T-helper 17 cell (primary cell): ENCODE measurements around the gene ABLIM2. TPM values are rescaled to one million over a fixed set of nuclear protein-coding genes. Genes with fewer than 3 reads are reported as not detected.

Experiments
- ATAC-seq: fragments of 150-1000 bp; cut with Tn5 transposase; 2 replicates; pipeline ENCODE4 v1.10.0; 2021; ENCODE audit warnings: mild to moderate bottlenecking, moderate library complexity
- DNase-seq, 3 donors: peaks; one replicate each; pipeline versions ENCODE4 v3.0.0 to v3.0.0-alpha.2; 2020 to 2021
- H3K9me3 ChIP-seq: one replicate; pipeline ENCODE4 v1.7.0; 2013; ENCODE audit warnings: low read length, mild to moderate bottlenecking; ENCODE audit not compliant: control insufficient read depth, poor library complexity, severe bottlenecking
- H3K27ac Mint-ChIP-seq: one replicate; pipeline ENCODE4 v1.8.0; 2022; ENCODE audit warnings: mild to moderate bottlenecking, moderate library complexity, mixed read lengths
- H3K27me3 Mint-ChIP-seq: one replicate; pipeline ENCODE4 v1.8.0; 2022; ENCODE audit warnings: mixed read lengths
- H3K36me3 Mint-ChIP-seq: one replicate; pipeline ENCODE4 v1.8.0; 2022; ENCODE audit warnings: low read depth, mixed read lengths
- H3K4me1 Mint-ChIP-seq: one replicate; pipeline ENCODE4 v1.8.0; 2022; ENCODE audit warnings: mild to moderate bottlenecking, mixed read lengths
- H3K4me3 Mint-ChIP-seq: one replicate; pipeline ENCODE4 v1.8.0; 2022; ENCODE audit warnings: mild to moderate bottlenecking, moderate library complexity, mixed read lengths
- total RNA-seq, 4 donors: library from RNA in 2 of 4; stranded (reverse) in 2 of 4; gene quantifications; one replicate each; pipeline ENCODE4 v1.2.3 and lab custom pipeline; 2022 to 2026

The ABLIM2 gene
- total RNA-seq, 2 donors from 2014 or later: 4.1 to 4.3 TPM

DNA sequence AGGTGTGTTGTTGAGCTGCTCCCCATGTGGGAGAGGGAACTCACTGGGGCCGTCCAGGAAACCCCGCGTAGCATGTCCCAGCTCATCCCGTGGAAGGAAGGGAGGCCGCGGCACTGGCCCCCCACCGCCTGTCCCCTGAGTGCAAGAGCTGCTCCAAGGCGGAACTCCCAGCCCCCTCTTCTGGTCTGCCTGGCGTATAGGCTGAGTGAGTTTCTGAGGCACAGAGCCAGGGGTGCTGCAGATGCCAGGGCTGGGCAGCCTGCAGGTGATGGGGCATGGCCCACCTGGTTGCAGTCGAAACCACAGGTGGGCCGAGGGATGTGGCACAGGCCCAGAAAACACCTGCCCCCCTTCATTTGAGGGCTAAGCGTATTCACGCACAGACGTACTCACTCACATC lies 49.6 kb downstream of the ABLIM2 start:
- no peaks in the 10 kb centered on the region for H3K9me3 ChIP-seq
- DNase-seq: no peak
- Mint-ChIP-seq H3K4me1 (peaks cover 5% of the 10 kb centered on the region), H3K36me3 (no peaks in the 10 kb centered on the region), H3K27me3 (peaks cover 9% of the 10 kb centered on the region), H3K4me3 (no peak overlapping the region), H3K27ac (no peak overlapping the region)
- no peak for ATAC-seq

DNA sequence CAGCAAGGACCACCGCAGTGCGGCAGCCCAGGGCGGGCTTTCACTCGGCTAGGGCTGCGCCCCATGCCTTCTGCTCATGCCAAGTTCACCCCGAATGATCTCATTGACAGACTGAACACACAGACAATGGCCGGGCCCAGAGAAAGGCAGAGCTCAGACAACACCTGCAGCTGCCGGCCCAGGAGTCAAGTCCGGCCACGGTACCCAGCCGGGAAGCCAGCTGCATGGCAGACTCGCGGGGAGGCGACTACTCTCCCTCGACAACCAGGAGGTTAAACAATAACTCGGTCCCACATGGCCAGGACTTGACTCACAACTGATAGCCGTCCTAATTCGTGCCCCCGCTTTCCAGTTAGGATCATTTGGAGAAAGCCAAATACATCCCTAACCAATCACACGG lies 50.4 kb downstream of the ABLIM2 start:
- DNase-seq (no peak), ATAC-seq (no peak)
- Mint-ChIP-seq H3K4me1 (peaks cover under 1% of the 10 kb centered on the region), H3K36me3 (no peaks in the 10 kb centered on the region), H3K27ac (no peak overlapping the region), H3K27me3 (peaks cover 9% of the 10 kb centered on the region), H3K4me3 (no peak overlapping the region)
- no peaks in the 10 kb centered on the region for H3K9me3 ChIP-seq

DNA sequence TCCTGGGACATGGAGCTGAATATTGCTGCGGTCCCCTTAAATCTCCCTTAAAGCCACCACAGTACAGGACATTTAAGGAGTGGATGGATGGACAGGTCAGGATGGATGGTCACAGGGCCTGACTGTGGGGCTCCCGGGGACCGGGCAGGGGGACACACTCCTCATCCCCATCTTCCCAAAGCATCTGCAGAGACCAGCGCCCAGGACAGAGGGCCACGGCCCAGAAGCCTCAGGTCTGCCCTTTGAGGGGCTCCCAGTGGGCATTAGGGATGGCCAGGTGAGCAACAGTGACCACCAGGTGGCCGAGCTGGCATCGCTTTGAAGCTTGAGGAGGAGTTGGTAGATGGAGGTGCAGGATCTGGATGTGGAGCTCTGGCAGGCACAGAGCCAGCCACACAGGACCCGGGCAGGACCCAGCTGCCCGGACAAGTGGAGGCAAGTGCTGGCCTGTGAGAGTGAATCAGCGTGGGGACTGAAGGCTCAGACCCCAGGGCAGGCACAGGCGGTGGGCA lies 51.4 kb downstream of the ABLIM2 start:
- DNase-seq (no peak), ATAC-seq (no peak)
- Mint-ChIP-seq H3K27me3 (peaks cover 9% of the 10 kb centered on the region), H3K4me3 (no peak overlapping the region), H3K27ac (no peak overlapping the region), H3K36me3 (peaks cover under 1% of the 10 kb centered on the region), H3K4me1 (no peaks in the 10 kb centered on the region)
- H3K9me3 ChIP-seq: no peaks in the 10 kb centered on the region

DNA sequence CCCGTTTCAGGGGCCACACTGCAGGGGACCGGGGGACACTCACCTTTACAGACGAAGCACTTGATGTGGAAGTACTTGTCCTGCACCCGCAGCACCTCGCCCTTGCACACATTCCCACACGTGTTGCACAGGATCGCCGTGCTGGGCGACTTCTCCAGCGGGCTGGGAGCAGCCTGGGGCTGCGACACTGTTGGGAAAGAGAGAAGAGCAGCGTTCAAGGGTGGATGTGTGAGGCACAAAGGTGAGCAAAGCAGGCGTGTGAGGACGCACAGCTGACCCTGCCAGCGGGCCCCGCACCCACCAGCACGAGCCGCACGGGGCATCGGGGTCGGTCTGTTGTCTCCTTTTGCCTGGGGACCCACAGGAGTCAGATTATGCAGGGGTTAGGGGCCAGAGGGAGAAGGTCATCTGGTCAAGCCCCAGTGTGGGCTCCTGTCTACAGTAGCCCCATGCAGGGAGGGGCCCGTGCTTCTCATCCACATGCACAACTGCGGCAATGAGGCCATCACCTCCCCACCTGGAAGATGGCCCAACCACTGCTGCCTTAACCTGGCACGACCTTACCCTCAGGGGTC lies 52.1 kb downstream of the ABLIM2 start:
- DNase-seq: no peak
- Mint-ChIP-seq H3K36me3 (peaks cover 2% of the 10 kb centered on the region), H3K27ac (no peak overlapping the region), H3K27me3 (peaks cover 9% of the 10 kb centered on the region), H3K4me1 (no peaks in the 10 kb centered on the region), H3K4me3 (no peak overlapping the region)
- no peaks in the 10 kb centered on the region for H3K9me3 ChIP-seq
- no peak for ATAC-seq

DNA sequence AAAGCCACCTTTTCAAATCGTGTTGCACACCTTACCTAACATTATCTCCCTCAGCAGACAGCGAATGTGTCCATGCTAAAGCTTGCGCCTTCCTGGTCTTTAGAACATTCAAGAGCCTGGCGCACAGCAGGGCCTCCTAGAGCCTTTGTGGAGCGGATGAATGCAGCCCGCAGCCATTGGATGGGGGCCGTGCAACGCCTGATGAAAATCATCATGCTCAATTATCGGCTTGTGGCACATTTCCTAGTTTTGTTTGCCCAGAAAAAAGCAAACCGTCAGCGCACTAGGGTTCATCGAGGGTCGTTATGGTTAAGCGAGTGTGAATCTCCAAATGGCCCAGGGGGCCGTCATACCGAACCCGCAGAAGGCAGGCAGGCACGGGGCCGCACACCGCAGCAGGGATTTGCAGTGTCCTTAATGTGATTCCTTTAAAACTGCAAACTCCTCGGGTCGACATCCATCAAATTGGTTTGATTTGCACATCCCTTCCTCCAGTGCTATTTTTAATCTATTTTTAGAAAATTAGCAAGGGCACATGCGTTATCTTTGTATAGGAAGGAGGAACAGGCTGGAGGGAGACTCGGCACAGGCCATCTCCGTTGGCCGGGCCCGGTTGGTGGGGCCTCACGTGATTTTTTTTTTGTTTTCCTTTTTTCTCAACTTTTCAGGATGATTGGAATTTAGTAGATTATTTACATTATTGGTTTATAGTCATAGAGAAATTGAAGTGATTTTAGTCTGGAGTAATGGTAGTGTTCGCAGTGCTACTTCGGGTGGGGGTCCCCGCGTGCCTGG lies 53.1 kb downstream of the ABLIM2 start:
- Mint-ChIP-seq H3K27ac (no peak overlapping the region), H3K4me3 (no peak overlapping the region), H3K27me3 (peaks cover 5% of the 10 kb centered on the region), H3K36me3 (peaks cover 2% of the 10 kb centered on the region), H3K4me1 (peaks cover 2% of the 10 kb centered on the region)
- DNase-seq (no peak), ATAC-seq (no peak)
- no peaks in the 10 kb centered on the region for H3K9me3 ChIP-seq

DNA sequence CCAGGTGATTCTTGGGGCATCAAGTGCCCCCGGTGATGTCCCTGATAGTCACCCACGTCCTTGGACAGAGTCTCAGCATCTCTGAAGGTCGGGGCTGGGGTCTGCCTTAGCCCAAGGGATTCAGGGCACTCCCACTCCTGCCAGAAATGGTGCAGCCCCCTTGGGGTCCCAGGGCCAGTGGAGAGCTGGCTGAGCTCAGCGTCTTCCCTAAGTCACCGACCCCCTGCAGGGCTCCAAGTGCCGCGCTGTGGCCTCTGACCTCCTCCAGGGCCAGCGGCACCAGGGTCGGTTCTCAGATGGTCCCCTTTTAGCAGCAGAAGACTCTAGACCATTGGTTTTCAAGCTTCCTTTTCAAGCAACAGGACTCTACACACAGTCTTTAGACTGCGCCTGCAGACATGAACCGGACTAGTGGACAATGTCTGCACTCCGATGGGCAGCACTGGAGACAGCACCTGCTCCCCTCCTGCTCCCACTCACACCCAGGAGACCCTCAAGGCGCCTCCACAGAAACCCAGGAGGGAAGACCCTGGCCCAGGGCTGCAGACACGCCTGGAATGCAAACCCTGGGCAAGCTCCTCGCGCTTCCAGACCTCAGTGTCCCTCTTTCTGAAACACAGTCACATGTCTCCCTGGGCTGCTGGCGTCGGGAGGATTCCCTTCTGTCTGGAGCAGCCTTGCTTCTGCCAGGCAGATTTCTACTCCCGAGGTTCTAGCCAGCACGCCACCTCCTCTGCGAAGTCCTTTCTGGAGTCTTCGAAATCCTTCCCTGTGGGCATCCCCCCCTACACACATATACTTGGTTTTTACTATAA lies 53.9 kb downstream of the ABLIM2 start:
- Mint-ChIP-seq H3K36me3 (peaks cover 2% of the 10 kb centered on the region), H3K4me3 (no peak overlapping the region), H3K27me3 (peaks cover 5% of the 10 kb centered on the region), H3K4me1 (peaks cover 2% of the 10 kb centered on the region), H3K27ac (no peak overlapping the region)
- DNase-seq (no peak), ATAC-seq (no peak)
- H3K9me3 ChIP-seq: no peaks in the 10 kb centered on the region

DNA sequence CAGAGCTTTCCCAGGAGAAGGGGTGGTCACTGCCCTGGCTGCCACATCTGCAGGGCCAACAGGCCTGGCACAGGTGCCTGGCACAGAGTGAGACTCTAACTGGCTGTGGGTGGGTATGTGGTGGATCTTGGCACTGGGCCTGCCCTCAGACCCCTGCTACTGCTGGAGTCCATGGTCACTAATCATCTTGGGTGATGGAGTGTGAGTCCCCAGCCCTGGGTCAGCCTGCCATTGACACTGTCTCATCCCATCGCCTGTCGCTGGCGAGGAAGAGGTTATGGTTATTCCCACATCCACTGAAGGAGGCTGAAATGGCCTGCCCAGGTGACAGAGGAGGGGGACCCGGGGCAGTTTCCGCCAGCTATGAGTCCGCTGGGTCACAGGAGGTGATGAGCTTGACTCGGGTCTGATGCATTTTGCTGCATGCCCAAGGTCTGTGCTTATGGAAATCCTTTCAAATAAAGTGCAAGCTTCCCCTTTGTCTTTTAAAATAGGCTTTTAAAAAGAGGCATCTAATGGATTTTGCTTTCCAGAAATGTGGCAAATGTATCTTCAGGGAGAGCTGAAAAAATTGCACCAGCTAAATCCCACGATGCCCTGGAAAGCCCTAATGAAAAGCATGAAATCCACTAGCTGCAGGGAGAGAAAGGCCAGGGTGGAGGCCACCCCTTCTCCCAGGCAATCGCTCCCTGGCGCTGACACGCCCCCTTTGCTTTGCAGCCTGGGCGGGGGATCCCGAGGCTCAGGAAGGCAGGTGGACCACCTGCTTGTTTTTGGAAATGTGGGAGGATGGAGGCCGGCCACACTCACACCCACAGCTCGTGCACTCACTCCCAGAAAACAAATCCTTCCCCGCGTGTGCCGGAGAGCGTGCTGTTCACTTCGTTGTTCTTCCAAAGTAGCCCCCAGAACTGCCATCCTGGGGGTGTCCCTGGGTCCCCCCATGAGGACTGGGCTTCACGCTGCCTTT lies 54.9 kb downstream of the ABLIM2 start:
- H3K36me3 Mint-ChIP-seq: peaks cover 2% of the 10 kb centered on the region
- DNase-seq (no peak), ATAC-seq (no peak)
- H3K9me3 ChIP-seq: no peaks in the 10 kb centered on the region
- H3K4me3 Mint-ChIP-seq: no peak overlapping the region
- H3K27me3 Mint-ChIP-seq: peaks cover 5% of the 10 kb centered on the region
- H3K27ac Mint-ChIP-seq: no peak overlapping the region
- peaks cover 2% of the 10 kb centered on the region for H3K4me1 Mint-ChIP-seq

DNA sequence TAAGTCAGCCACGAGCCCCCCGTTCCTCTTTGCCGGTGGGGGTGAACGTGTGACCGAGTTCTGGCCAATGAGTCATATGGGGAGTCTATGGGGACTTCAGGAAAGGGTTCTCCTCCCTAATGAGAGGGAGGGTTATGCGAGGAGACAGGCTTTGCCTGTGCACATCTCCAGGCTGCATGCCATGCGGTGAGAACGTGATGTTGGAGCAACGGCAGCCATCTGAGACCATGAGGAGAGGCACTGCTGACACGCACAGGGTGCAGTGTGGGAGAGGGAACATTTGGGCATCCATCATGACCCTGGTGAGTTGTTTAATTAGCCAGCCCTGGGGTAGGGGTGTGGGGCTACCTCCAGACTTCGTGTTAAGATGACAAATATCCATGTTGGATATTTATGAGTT lies 55.8 kb downstream of the ABLIM2 start:
- no peak for DNase-seq
- Mint-ChIP-seq H3K27ac (no peak overlapping the region), H3K4me3 (no peak overlapping the region), H3K4me1 (peaks cover 2% of the 10 kb centered on the region), H3K27me3 (peaks cover 5% of the 10 kb centered on the region), H3K36me3 (peaks cover 2% of the 10 kb centered on the region)
- no peak for ATAC-seq
- no peaks in the 10 kb centered on the region for H3K9me3 ChIP-seq

DNA sequence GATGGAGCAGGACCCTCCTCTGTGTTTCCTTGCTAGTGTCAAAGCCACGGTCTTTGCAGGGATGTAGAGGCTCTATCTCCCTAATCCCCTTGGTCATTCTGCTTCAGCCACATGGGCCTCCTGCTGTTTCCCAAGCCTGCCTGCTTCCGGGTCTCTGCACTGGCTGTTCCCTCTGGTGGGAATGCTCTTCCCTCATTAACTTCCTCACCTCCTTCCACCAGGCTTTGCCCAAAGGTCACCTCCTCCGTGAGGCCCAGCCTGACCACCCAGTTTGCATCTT lies 56.6 kb downstream of the ABLIM2 start:
- H3K27me3 Mint-ChIP-seq: peaks cover 5% of the 10 kb centered on the region
- DNase-seq (no peak), ATAC-seq (no peak)

DNA sequence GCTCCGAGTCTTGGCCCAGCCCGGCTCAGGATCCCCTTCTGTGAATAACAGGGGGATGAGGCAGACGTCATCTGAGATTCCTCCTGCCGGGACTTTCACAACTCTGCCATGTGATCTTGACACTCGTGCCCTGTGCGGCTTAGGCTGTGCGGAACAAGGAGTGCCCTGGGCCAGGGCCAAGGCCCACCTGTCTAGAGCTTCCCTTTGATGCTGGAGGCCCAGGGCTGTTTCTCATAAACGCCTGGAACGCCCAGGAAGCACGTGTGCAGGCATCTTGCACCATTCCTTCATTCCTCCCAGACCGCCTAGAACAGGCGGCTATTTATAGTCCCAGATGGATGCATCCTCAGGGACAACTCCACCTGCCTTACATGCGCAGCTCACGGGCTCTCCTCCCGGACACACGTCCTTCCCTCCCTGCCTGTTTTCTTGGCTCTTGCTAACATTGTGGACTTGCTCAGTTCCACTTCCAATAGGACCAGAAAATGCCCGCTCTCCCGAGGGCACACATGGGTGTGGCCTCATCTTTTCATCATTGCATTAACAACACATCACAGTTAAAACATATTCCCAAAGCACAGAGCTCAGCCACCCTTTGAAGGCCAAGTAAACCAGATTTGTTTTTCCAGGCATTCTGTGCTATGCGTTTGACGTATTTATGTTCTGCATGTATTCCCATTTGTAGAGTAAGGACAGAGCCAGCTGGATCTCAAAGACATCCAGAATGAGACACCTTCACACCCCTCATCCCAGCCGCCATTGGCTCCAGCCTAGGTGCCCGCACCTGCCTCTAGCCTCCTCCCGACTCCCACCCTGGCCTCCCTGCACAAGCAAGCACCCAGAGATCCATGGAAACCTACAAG lies 57.2 kb downstream of the ABLIM2 start:
- no peaks in the 10 kb centered on the region for H3K9me3 ChIP-seq
- Mint-ChIP-seq H3K4me3 (no peak overlapping the region), H3K27me3 (peaks cover 5% of the 10 kb centered on the region), H3K36me3 (peaks cover 2% of the 10 kb centered on the region), H3K4me1 (peaks cover 2% of the 10 kb centered on the region), H3K27ac (no peak overlapping the region)
- ATAC-seq (no peak), DNase-seq (no peak)

More for the DNA sequence above, 56.6 kb downstream of the ABLIM2 start:
- Mint-ChIP-seq H3K4me1 (peaks cover 2% of the 10 kb centered on the region), H3K27ac (no peak overlapping the region), H3K36me3 (peaks cover 2% of the 10 kb centered on the region), H3K4me3 (no peak overlapping the region)
- H3K9me3 ChIP-seq: no peaks in the 10 kb centered on the region

DNA sequence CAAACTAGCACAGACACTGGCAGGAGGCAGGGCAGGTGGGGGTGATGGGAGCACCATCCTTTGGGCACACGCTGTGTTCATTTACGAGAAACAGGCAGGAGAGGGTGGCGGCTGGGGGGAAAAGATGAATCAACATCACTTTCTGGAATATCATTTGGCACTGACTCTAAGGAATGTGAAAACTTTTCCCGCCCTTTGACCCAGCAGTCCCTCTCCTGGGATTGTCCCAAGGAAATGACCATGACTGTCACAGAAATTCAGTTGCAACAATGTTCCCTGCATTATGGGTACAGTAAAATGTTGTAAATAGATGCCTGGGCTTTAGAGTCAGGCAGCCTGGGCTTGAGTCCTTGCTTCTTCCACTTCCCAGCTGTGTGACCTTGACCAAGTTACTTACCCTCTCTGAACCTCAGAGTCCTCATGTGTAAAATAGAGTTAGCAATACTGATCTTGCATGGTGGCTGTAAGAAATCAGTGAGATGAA lies 58.6 kb downstream of the ABLIM2 start:
- H3K9me3 ChIP-seq: no peaks in the 10 kb centered on the region
- ATAC-seq (no peak), DNase-seq (no peak)
- H3K27me3 Mint-ChIP-seq: peaks cover under 1% of the 10 kb centered on the region
- H3K36me3 Mint-ChIP-seq: peaks cover 2% of the 10 kb centered on the region
- H3K4me3 Mint-ChIP-seq: no peak overlapping the region
- H3K27ac Mint-ChIP-seq: no peak overlapping the region
- peaks cover 2% of the 10 kb centered on the region for H3K4me1 Mint-ChIP-seq

DNA sequence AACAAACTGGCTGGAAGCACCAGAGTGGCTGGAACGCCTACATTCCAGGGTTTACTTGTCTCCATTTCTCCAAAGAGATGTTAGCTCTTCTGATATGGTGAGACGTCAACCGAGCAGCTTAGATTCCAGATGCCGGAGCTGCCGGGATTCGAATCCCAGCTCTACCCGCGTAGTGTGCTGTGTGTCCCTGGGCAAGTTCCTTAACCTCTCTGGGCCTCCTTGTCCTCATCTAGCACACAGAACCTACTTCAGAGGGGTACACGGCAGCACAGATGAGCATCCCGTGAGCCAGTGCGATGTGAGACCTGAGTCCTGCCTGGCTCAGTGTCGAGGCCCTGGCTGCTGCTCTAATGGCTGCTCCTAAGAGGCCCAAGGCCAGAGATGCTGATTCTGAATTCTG lies 60.1 kb downstream of the ABLIM2 start:
- Mint-ChIP-seq H3K4me3 (no peak overlapping the region), H3K27ac (no peak overlapping the region), H3K4me1 (peaks cover 2% of the 10 kb centered on the region), H3K36me3 (peaks cover 2% of the 10 kb centered on the region), H3K27me3 (no peaks in the 10 kb centered on the region)
- ATAC-seq (no peak), DNase-seq (no peak)
- no peaks in the 10 kb centered on the region for H3K9me3 ChIP-seq
